Measurements from ENCODE around the gene PRRT3. TPM values are rescaled to one million over a fixed set of nuclear protein-coding genes. Genes with fewer than 3 reads are reported as not detected.

Gene PRRT3
- total RNA-seq, 1 experiment from 2014 or later = 1.6 TPM

DNA sequence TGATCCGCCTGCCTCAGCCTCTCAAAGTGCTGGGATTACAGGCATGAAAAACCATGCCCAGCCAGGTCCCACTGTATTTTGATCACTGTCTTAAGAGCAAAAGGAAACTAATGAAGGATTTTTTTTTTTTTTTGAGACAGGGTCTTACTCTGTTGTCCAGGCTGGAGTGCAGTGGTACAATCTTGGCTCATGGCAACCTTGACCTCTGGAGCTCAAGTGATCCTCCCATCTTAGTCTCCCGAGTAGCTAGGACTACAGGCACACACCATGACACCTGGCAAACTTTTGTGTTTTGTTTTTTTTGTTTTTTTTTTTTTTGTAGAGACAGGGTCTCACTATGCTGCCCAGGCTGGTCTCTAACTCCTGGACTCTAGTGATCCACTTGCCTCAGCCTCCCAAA, 28.0 kb upstream of the PRRT3 start:
- H3K9me3 Mint-ChIP-seq (ENCODE audit: low read depth, unreplicated experiment) = no peaks in the 10 kb centered on the region
- H3K4me1 Mint-ChIP-seq (ENCODE audit: low read depth, unreplicated experiment) = peaks cover 13% of the 10 kb centered on the region
- CTCF ChIA-PET = interaction anchor here (0.6 to 0.7 kb wide), 3 partner anchors 13 to 101 kb away, joined by 3 to 6 read pairs (median 3); no protein-coding TSS in a partner anchor

DNA sequence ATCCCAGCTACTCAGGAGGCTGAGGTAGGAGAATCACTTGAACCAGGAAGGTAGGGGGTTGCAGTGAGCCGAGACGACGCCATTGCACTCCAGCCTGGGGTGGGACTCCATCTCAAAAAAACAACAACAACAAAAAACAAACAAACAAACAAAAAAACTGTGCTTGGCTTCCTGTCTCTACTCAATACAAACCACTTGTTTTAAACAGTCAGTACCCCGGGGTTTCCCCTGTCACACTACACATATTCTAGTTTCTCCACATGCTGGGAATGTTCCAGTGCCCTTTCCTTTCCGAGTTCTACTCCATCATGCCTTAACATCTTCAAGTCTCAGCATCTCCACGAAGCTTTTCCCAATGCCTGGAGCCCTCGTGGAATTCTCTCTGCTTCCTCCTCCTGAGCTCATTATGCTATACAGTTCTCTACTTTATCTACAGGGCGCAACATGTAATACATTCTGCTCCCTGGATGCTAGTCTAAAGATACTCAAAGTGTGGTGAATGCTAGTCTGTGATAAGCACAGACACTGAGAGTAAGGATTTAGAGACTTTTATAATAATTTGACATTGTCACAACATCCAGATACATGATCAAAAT, 26.6 kb upstream of the PRRT3 start:
- Mint-ChIP-seq H3K27ac (ENCODE audit: unreplicated experiment) (peak overlapping the region; percentile 25), H3K4me1 (ENCODE audit: low read depth, unreplicated experiment) (peaks cover 13% of the 10 kb centered on the region), H3K27me3 (ENCODE audit: unreplicated experiment) (no peaks in the 10 kb centered on the region), H3K36me3 (ENCODE audit: insufficient read depth, unreplicated experiment) (peaks cover 29% of the 10 kb centered on the region), H3K4me3 (ENCODE audit: low read depth, unreplicated experiment) (no peak overlapping the region), H3K9me3 (ENCODE audit: low read depth, unreplicated experiment) (no peaks in the 10 kb centered on the region)
- CTCF ChIA-PET = interaction anchor here (0.5 kb wide), 1 partner anchor 121 kb away, joined by 8 read pairs; no protein-coding TSS in a partner anchor
- no peak for DNase-seq
- TF ChIP-seq, protein P1, sequence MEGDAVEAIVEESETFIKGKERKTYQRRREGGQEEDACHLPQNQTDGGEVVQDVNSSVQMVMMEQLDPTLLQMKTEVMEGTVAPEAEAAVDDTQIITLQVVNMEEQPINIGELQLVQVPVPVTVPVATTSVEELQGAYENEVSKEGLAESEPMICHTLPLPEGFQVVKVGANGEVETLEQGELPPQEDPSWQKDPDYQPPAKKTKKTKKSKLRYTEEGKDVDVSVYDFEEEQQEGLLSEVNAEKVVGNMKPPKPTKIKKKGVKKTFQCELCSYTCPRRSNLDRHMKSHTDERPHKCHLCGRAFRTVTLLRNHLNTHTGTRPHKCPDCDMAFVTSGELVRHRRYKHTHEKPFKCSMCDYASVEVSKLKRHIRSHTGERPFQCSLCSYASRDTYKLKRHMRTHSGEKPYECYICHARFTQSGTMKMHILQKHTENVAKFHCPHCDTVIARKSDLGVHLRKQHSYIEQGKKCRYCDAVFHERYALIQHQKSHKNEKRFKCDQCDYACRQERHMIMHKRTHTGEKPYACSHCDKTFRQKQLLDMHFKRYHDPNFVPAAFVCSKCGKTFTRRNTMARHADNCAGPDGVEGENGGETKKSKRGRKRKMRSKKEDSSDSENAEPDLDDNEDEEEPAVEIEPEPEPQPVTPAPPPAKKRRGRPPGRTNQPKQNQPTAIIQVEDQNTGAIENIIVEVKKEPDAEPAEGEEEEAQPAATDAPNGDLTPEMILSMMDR (IDR thresholded peaks at IDR 0.05; ENCODE audit: unreplicated experiment) = no peak
- intact Hi-C loops (cut with micrococcal nuclease; ENCODE audit: unreplicated experiment) = no loop called here
- no TSS peak for BruUV-seq (replicated peaks)

More for the DNA sequence above, 28.0 kb upstream of the PRRT3 start:
- intact Hi-C loops (cut with micrococcal nuclease; ENCODE audit: unreplicated experiment) = no loop called here
- BruUV-seq (replicated peaks) = no TSS peak
- DNase-seq = no peak
- TF ChIP-seq, protein P1 (IDR thresholded peaks at IDR 0.05; ENCODE audit: unreplicated experiment) = no peak
- no peak overlapping the region for H3K27ac Mint-ChIP-seq (ENCODE audit: unreplicated experiment)
- no peaks in the 10 kb centered on the region for H3K27me3 Mint-ChIP-seq (ENCODE audit: unreplicated experiment)
- no peak overlapping the region for H3K4me3 Mint-ChIP-seq (ENCODE audit: low read depth, unreplicated experiment)
- peaks cover 22% of the 10 kb centered on the region for H3K36me3 Mint-ChIP-seq (ENCODE audit: insufficient read depth, unreplicated experiment)

DNA sequence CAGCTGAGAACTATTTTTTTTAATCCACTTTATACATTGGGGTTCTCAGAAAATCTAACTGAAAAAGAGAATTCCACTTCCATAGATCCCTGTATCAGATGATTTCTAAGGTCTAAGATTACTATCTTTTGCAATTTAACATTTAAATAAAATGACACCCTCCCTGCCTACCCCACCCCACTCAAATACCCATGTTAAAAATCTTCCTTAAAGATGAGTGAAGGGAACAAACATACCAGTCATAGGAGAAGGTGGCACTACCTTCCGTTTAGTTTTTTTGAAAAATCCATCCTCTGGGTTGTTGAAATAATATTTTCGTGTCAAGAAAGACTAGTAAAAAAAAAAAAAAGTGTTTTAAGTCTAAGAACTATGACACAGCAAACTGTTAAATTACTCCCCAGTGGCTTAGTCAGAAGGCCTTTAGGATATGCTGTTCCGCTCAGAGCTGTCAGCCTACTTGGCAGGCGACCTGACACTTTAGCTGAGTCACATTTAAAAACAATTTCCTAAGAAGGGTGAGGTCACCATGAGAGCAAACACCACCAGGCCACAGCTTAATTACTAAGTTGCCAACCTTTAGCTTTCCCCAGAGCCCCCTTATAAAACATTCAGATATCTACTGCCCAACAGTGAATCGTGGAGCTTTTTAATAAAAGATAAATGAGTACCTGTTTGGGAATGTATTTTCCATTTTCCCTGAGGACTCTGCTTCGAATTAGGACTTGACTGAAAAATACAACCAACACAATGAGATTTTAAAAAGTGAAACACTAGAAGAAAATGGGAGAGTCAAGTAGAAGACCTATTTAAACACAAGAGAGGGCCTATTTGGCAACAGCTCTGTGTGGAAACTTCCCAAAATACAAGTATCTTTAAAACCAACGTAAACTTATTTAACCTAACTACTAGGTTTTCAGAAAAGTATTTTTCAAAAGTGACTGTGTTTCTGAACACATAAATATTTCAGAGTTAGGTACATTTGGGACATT, 24.8 kb upstream of the PRRT3 start:
- peak overlapping the region; percentile 19 for H3K4me3 Mint-ChIP-seq (ENCODE audit: low read depth, unreplicated experiment)

DNA sequence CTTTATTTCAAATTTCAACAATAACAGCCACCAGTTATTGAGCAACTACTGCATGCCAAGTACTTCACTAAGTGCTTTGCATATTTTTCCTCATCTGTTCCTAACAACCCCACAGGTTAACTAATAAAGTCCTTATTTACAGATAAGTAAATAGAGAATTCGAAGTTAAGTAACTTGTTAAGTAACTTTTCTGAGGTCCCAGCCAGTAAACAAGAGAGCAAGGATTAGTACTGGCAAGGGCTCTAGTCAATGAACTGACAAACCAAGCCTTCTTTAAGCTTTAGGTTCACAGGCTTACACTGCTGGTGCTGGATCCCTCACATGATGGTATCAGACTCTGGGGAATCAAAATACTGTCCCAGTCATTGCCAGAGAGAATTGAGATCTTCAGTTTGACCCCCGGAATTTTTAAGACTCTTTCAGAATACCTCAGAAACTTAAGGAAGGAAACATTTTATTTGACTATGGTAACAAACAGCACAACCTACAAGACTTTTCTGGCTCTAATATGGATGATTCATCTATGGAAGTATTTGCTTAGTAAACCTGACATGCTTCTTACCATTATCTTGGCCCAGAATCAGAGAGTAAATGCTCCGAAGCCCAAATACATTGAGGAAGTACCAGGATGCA, 17.9 kb upstream of the PRRT3 start:
- CTCF ChIA-PET = no interaction called here
- Mint-ChIP-seq H3K9me3 (ENCODE audit: low read depth, unreplicated experiment) (no peaks in the 10 kb centered on the region), H3K27me3 (ENCODE audit: unreplicated experiment) (no peaks in the 10 kb centered on the region), H3K4me3 (ENCODE audit: low read depth, unreplicated experiment) (no peak overlapping the region), H3K4me1 (ENCODE audit: low read depth, unreplicated experiment) (peaks cover 13% of the 10 kb centered on the region), H3K27ac (ENCODE audit: unreplicated experiment) (peak overlapping the region; percentile 62), H3K36me3 (ENCODE audit: insufficient read depth, unreplicated experiment) (peaks cover 41% of the 10 kb centered on the region)
- TF ChIP-seq, protein P1 (IDR thresholded peaks at IDR 0.05; ENCODE audit: unreplicated experiment) = no peak
- BruUV-seq (replicated peaks) = no TSS peak
- no peak for DNase-seq
- intact Hi-C loops (cut with micrococcal nuclease; ENCODE audit: unreplicated experiment) = no loop called here

More for the DNA sequence above, 24.8 kb upstream of the PRRT3 start:
- Mint-ChIP-seq H3K36me3 (ENCODE audit: insufficient read depth, unreplicated experiment) (peaks cover 24% of the 10 kb centered on the region), H3K4me1 (ENCODE audit: low read depth, unreplicated experiment) (peaks cover 13% of the 10 kb centered on the region), H3K9me3 (ENCODE audit: low read depth, unreplicated experiment) (no peaks in the 10 kb centered on the region), H3K27ac (ENCODE audit: unreplicated experiment) (peak overlapping the region; percentile 83), H3K27me3 (ENCODE audit: unreplicated experiment) (no peaks in the 10 kb centered on the region)
- BruUV-seq (replicated peaks) = no TSS peak
- CTCF ChIA-PET = interaction anchor here (0.7 to 0.9 kb wide), 3 partner anchors 10 to 44 kb away, joined by 3 to 4 read pairs (median 4); partner anchors contain the start of gene EMC3
- intact Hi-C loops (cut with micrococcal nuclease; ENCODE audit: unreplicated experiment) = no loop called here
- TF ChIP-seq, protein P1 (IDR thresholded peaks at IDR 0.05; ENCODE audit: unreplicated experiment) = no peak
- DNase-seq = peak; percentile 63

Measured in Calu3 (cell line).